Sigmoid colon (tissue), 7 donors: ENCODE data around the gene GCHFR. TPM values are rescaled to one million over a fixed set of nuclear protein-coding genes. Genes with fewer than 3 reads are reported as not detected.

Experiments
- DNase-seq: peaks from one replicate; pipeline ENCODE4 v3.0.0-alpha.2; 2019
- H3K27ac ChIP-seq, 4 donors: fragments of 200-600 bp; sonication (generic); one replicate each; pipeline ENCODE4 v1.5.1; 2016 to 2019; ENCODE audit warnings: mild to moderate bottlenecking in 1 of 4
- H3K27me3 ChIP-seq, 3 donors: fragments of 200-600 bp; sonication (generic); one replicate each; pipeline ENCODE4 v1.5.1; 2019; ENCODE audit warnings: mild to moderate bottlenecking in 1 of 3
- H3K36me3 ChIP-seq, 4 donors: fragments of 200-600 bp; sonication (generic); one replicate each; pipeline ENCODE4 v1.5.1; 2016 to 2019
- H3K4me1 ChIP-seq, 4 donors: fragments of 200-600 bp; sonication (generic); one replicate each; pipeline ENCODE4 v1.5.1; 2017 to 2019
- H3K4me3 ChIP-seq, 4 donors: fragments of 200-600 bp; sonication (generic); one replicate each; pipeline ENCODE4 v1.5.1; 2017 to 2019; ENCODE audit warnings: mild to moderate bottlenecking in 2 of 4, moderate library complexity in 1 of 4
- H3K9me3 ChIP-seq, 4 donors: fragments of 200-600 bp in 3 of 4; sonication (generic) in 3 of 4; one replicate each; pipeline versions ENCODE4 v1.5.1 to v1.6.1; 2013 to 2019
- EP300 ChIP-seq, 4 donors: sonication (generic); formaldehyde crosslinking; IDR thresholded peaks; one replicate each; pipeline ENCODE4 v1.6.1; 2017; ENCODE audit warnings: antibody characterized with exemption in 4 of 4
- POLR2A ChIP-seq, 2 donors: fragments of 450-650 bp; IDR thresholded peaks; one replicate each; pipeline ENCODE4 v1.6.1; 2016; ENCODE audit warnings: antibody characterized with exemption in 2 of 2, mild to moderate bottlenecking in 2 of 2, moderate library complexity in 2 of 2
- POLR2AphosphoS5 ChIP-seq, 4 donors: sonication (generic); formaldehyde crosslinking; IDR thresholded peaks; one replicate each; pipeline ENCODE4 v1.6.1; 2017; ENCODE audit warnings: antibody characterized with exemption in 4 of 4
- WGBS, 2 donors: extraction: QIAGEN DNeasy Blood & Tissue Kit; methylation state at CpG; one replicate each; pipeline ENCODE4 v1.1.7; 2013; 5-methylcytosine and 5-hydroxymethylcytosine counted together
- intact Hi-C: fragments of 100-400 bp; cut with DNase I; formaldehyde crosslinking; loops from one replicate; pipeline ENCODE4 v1.15.1; 2023
- polyA plus RNA-seq, 3 donors: library from polyadenylated mRNA; stranded (reverse); fragments of 200-250 nt; gene quantifications; one replicate each; pipeline ENCODE4 v1.2.3, GENCODE V29; 2013
- total RNA-seq, 4 donors: library from RNA; depleted of rRNA; stranded (reverse); fragments of >200 nt; gene quantifications; one replicate each; pipeline ENCODE4 v1.1.0, GENCODE V29; 2016
- TF ChIP-seq, protein P1 (sequence below), 4 experiments: fragments of 450-650 bp in 3 of 4; fragments of 200-600 bp in 1 of 4; IDR thresholded peaks; one replicate each; pipeline ENCODE4 v1.5.1; 2016 to 2019; ENCODE audit warnings: antibody characterized with exemption in 4 of 4, mild to moderate bottlenecking in 3 of 4, moderate library complexity in 2 of 4
- donor health status: healthy with polysubstance abuse.
- donor health status: Bipolar disorder and iron deficiency.
- donor health status: healthy.

Gene GCHFR
- total and polyA plus RNA-seq, 7 donors, result 2.2 to 71.7 (median 27.8) TPM

DNA sequence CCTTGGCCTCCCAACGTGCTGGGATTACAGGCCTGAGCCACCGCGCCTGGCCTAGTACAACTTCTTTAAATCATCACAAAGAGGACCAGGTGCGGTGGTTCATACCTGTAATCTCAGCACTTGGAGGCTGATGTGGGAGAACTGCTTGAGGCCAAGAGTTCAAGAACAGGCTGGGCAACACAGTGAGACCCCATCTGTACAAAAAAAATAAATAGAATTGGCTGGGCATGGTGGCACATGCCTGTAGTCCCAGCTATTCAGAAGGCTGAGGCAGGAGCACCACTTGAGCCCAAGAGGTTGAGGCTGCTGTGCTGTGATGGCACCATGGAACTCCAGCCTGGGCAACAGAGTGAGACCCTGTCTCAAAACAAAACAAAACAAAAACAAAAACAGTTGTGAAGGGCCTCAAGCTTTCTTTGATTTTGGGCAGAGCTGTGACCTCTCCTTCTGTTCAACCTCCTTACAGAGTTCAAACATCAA lies 14.7 kb upstream of the GCHFR start:
- Histone ChIP-seq H3K27me3 (no peaks in the 10 kb centered on the region), H3K4me3 (no peak overlapping the region), H3K9me3 (no peaks in the 10 kb centered on the region), H3K36me3 (peaks cover 5 to 84% (median 28%) of the 10 kb centered on the region in 4 donors), H3K4me1 (peaks cover 0 to 24% (median 16%) of the 10 kb centered on the region in 4 donors), H3K27ac (no peak overlapping the region)
- 96 to 98% methylated on average over 4 of the region's 4 CpGs for WGBS, 2 donors
- DNase-seq, result no peak
- no peak for TF ChIP-seq POLR2A (IDR thresholded peaks at IDR 0.05)
- no peak for TF ChIP-seq EP300 (IDR thresholded peaks at IDR 0.05)
- TF ChIP-seq, protein P1, sequence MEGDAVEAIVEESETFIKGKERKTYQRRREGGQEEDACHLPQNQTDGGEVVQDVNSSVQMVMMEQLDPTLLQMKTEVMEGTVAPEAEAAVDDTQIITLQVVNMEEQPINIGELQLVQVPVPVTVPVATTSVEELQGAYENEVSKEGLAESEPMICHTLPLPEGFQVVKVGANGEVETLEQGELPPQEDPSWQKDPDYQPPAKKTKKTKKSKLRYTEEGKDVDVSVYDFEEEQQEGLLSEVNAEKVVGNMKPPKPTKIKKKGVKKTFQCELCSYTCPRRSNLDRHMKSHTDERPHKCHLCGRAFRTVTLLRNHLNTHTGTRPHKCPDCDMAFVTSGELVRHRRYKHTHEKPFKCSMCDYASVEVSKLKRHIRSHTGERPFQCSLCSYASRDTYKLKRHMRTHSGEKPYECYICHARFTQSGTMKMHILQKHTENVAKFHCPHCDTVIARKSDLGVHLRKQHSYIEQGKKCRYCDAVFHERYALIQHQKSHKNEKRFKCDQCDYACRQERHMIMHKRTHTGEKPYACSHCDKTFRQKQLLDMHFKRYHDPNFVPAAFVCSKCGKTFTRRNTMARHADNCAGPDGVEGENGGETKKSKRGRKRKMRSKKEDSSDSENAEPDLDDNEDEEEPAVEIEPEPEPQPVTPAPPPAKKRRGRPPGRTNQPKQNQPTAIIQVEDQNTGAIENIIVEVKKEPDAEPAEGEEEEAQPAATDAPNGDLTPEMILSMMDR (IDR thresholded peaks at IDR 0.05), result no peak
- no peak for TF ChIP-seq POLR2AphosphoS5 (IDR thresholded peaks at IDR 0.05)
- intact Hi-C loops, result no loop called here

DNA sequence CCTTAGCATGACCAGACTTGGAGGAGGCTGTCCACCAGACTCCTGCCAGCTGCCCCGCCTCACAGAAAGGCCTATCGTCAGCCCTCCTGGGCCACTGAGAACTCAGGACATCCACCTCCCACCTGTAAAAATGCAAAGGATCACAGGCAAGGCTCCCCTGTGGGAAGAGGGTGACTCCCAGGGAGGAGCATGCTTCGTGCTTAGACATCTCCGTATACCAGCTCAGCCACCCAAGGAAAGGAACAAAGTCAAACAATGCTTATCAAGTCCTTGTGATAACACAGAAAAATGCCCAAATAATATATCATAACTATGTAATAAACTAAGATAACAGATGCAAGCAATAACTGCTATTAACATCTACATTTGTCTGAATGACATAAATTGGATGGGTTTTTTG lies 13.0 kb upstream of the GCHFR start:
- TF ChIP-seq POLR2A (IDR thresholded peaks at IDR 0.05), result no peak
- no peak for TF ChIP-seq EP300 (IDR thresholded peaks at IDR 0.05)
- TF ChIP-seq, protein P1 (IDR thresholded peaks at IDR 0.05), result no peak
- Histone ChIP-seq H3K27me3 (no peaks in the 10 kb centered on the region), H3K27ac (no peak overlapping the region), H3K4me3 (no peak overlapping the region), H3K36me3 (peaks cover 4 to 69% (median 22%) of the 10 kb centered on the region in 4 donors), H3K9me3 (no peaks in the 10 kb centered on the region), H3K4me1 (peaks cover 0 to 34% (median 24%) of the 10 kb centered on the region in 4 donors)
- DNase-seq, result no peak
- WGBS, 2 donors, result 77 to 92% methylated on average over 4 of the region's 4 CpGs
- intact Hi-C loops, result loop anchor here (10.0 kb wide), 2 partner anchors 144 to 186 kb away; partner anchors contain the start of genes CCDC32, RPUSD2 and VPS18

DNA sequence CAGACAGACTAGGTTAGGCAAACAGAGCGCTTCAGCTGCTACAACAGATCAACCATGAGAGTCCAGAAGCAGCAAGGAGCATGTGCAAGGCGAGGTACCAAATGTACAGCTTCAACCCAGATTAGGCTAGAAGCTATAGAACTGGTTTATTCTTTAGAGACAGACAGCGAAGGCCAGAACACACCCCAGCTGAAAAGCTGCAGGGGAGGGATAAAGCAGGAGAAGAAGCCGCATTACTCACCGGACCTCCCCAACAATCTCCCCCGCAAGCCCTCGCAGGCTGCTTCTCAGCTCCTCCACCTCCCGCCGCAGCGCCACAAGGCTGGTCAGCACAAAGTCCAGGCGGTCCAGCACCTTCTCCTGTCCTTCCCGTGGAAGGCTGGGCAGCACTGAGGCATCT lies 12.1 kb upstream of the GCHFR start:
- intact Hi-C loops, result loop anchor here (10.0 kb wide), 2 partner anchors 143 to 187 kb away; partner anchors contain the start of genes CCDC32, RPUSD2 and VPS18
- 96% methylated on average over 12 of the region's 12 CpGs for WGBS, 2 donors
- Histone ChIP-seq H3K4me3 (no peak overlapping the region), H3K36me3 (peaks cover 4 to 60% (median 22%) of the 10 kb centered on the region in 4 donors), H3K27ac (no peak overlapping the region), H3K27me3 (no peaks in the 10 kb centered on the region), H3K9me3 (no peaks in the 10 kb centered on the region), H3K4me1 (peaks cover 0 to 35% (median 25%) of the 10 kb centered on the region in 4 donors)
- TF ChIP-seq, protein P1 (IDR thresholded peaks at IDR 0.05), result no peak
- no peak for TF ChIP-seq EP300 (IDR thresholded peaks at IDR 0.05)
- TF ChIP-seq POLR2A (IDR thresholded peaks at IDR 0.05), result no peak
- TF ChIP-seq POLR2AphosphoS5 (IDR thresholded peaks at IDR 0.05), result no peak
- DNase-seq, result no peak

DNA sequence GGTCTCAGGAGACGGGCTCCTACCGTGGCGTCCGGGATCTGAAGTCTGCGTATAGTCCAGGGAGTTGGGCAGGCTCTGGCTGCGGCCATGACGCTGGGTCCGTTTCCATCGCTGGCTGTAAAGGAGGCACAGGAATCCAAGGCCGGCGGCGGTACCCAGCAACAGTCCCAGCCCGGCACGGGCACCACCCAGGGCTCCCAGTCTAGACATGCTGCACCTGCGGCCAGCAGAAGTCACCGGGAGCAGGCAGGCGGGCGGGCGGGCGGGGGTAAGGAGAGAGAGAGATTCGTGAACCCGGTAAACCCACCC lies 9.3 kb upstream of the GCHFR start:
- H3K27ac ChIP-seq, result peak overlapping the region; percentile 76 to 84 (median 80)
- WGBS, 2 donors, result 0 to 1% methylated on average over 22 of the region's 22 CpGs
- intact Hi-C loops, result loop anchor here (2.0 to 10.0 kb wide), 4 partner anchors 52 to 190 kb away; partner anchors contain the start of genes CCDC32, DNAJC17, RAD51 and RPUSD2
- TF ChIP-seq POLR2AphosphoS5 (IDR thresholded peaks at IDR 0.05) (no peak), EP300 (IDR thresholded peaks at IDR 0.05) (no peak), POLR2A (IDR thresholded peaks at IDR 0.05) (no peak)
- TF ChIP-seq, protein P1 (IDR thresholded peaks at IDR 0.05), result no peak
- no peaks in the 10 kb centered on the region for H3K9me3 ChIP-seq
- H3K27me3 ChIP-seq, result no peaks in the 10 kb centered on the region
- DNase-seq, result no peak
- peaks cover 4 to 33% (median 16%) of the 10 kb centered on the region in 4 donors for H3K36me3 ChIP-seq
- peaks cover 0 to 35% (median 25%) of the 10 kb centered on the region in 4 donors for H3K4me1 ChIP-seq
- H3K4me3 ChIP-seq, result peak overlapping the region; percentile 69 to 95 (median 85)
